ENCODE results near the gene KRT33B. TPM values are rescaled to one million over a fixed set of nuclear protein-coding genes. Genes with fewer than 3 reads are reported as not detected.
"Not testable (repeated sequence)": the region's sequence is repeated elsewhere in the genome, so short reads cannot be mapped to it uniquely, and the experiment has no call there.

The KRT33B gene
- total RNA-seq, 1 experiment from 2014 or later = not detected

- Histone ChIP-seq H3K14ac (ENCODE audit: insufficient read depth, low read length) (no peak overlapping the region), H3K23ac (ENCODE audit: insufficient read length, low read depth, low read length) (no peak overlapping the region), H3K56ac (ENCODE audit: insufficient read length, low read depth, low read length) (no peak overlapping the region), H4K5ac (ENCODE audit: insufficient read length, low read depth, low read length) (no peak overlapping the region), H3K4me2 (ENCODE audit: insufficient read depth, insufficient read length, low read length) (no peak overlapping the region), H2AK5ac (ENCODE audit: insufficient read length, low read length) (no peak overlapping the region), H3K9ac (ENCODE audit: extremely low read depth, insufficient read length, low read length) (no peak overlapping the region), H4K91ac (ENCODE audit: insufficient read length, low read depth, low read length) (no peak overlapping the region), H3K23me2 (ENCODE audit: insufficient read length, low read depth, low read length, poor library complexity, severe bottlenecking) (no peaks in the 10 kb centered on the region), H3K4ac (ENCODE audit: low read depth, low read length) (no peak overlapping the region), H3T11ph (ENCODE audit: low read length) (no peak overlapping the region), H2BK15ac (ENCODE audit: low read depth, low read length) (no peak overlapping the region), H2AFZ (ENCODE audit: low read length) (no peak overlapping the region), H3K9me3 (ENCODE audit: control insufficient read depth, low read depth, low read length) (no peaks in the 10 kb centered on the region), H2BK20ac (ENCODE audit: low read depth, low read length, poor library complexity, severe bottlenecking) (no peak overlapping the region), H3K79me1 (ENCODE audit: insufficient read depth, low read depth, low read length, poor library complexity, severe bottlenecking) (no peaks in the 10 kb centered on the region), H3K79me2 (ENCODE audit: insufficient read depth, low read length) (no peaks in the 10 kb centered on the region), H3K27ac (ENCODE audit: insufficient read length, low read depth, low read length) (no peak overlapping the region), H3K27me3 (ENCODE audit: insufficient read depth, low read length) (no peaks in the 10 kb centered on the region), H4K20me1 (ENCODE audit: control insufficient read depth, insufficient read depth, insufficient read length) (no peaks in the 10 kb centered on the region), H2BK120ac (ENCODE audit: low read depth, low read length, poor library complexity, severe bottlenecking) (no peak overlapping the region), H3K18ac (ENCODE audit: insufficient read length, low read depth, low read length) (no peak overlapping the region), H4K8ac (replicated peaks; ENCODE audit: insufficient read length, low read depth, low read length) (no peak overlapping the region), H2BK5ac (ENCODE audit: insufficient read length, low read length) (no peak overlapping the region), H3K4me1 (ENCODE audit: insufficient read depth, low read length) (peaks cover 5% of the 10 kb centered on the region; the same call in 1 of the 2 replicates), H2BK12ac (ENCODE audit: insufficient read length, low read depth, low read length) (no peak overlapping the region)
- no peak for TF ChIP-seq CTCF (conservative IDR thresholded peaks at IDR 0.05)
- Mint-ChIP-seq H3K27ac (no peak overlapping the region), H3K9me3 (peaks cover 0 to 13% of the 10 kb centered on the region in 2 experiments; a peak in 3 of 5 replicates), H3K4me1 (peaks cover 0 to 8% of the 10 kb centered on the region in 2 experiments; a peak in 2 of 4 replicates), H3K36me3 (ENCODE audit: insufficient read depth in 1 of 3, low read depth in 3 of 3) (peaks cover 0 to 4% (median 0%) of the 10 kb centered on the region in 3 experiments; a peak in 1 of 7 replicates), H3K27me3 (ENCODE audit: low read depth) (peaks cover 9% of the 10 kb centered on the region), H3K4me3 (no peak overlapping the region)
- DNase-seq = no peak
- no CpG with 5 or more reads among the region's 1 CpG for WGBS (ENCODE audit: extremely low coverage, insufficient read length, low lambda C conversion rate)
Measured at GRCh38 chr17:41382394-41382793, 12.8 kb upstream of the KRT33B start.

GRCh38 chr17:41381943-41382342 lies 12.3 kb upstream of the KRT33B start, which contains the start of gene KRT34:
Gene KRT34 (minus strand): TSS chr17:41382306. CDS start chr17:41382246, 60 bp downstream.
- whole genome bisulfite sequencing (ENCODE audit: extremely low coverage, insufficient read length, low lambda C conversion rate) = no CpG with 5 or more reads among the region's 13 CpGs
- H3K27ac Mint-ChIP-seq, DNase-seq: not testable (repeated sequence)

More at GRCh38 chr17:41381943-41382342, 12.3 kb upstream of the KRT33B start, which contains the start of gene KRT34:
- H2AFZ ChIP-seq (ENCODE audit: low read length); H3K4me2 ChIP-seq (ENCODE audit: insufficient read depth, insufficient read length, low read length); H4K5ac ChIP-seq (ENCODE audit: insufficient read length, low read depth, low read length); H4K91ac ChIP-seq (ENCODE audit: insufficient read length, low read depth, low read length); H3K18ac ChIP-seq (ENCODE audit: insufficient read length, low read depth, low read length); H3K23ac ChIP-seq (ENCODE audit: insufficient read length, low read depth, low read length); H2BK20ac ChIP-seq (ENCODE audit: low read depth, low read length, poor library complexity, severe bottlenecking); H2BK12ac ChIP-seq (ENCODE audit: insufficient read length, low read depth, low read length); H3K4ac ChIP-seq (ENCODE audit: low read depth, low read length); H3K27me3 ChIP-seq (ENCODE audit: insufficient read depth, low read length); H3K4me1 Mint-ChIP-seq; H3K4me3 Mint-ChIP-seq; H3K23me2 ChIP-seq (ENCODE audit: insufficient read length, low read depth, low read length, poor library complexity, severe bottlenecking); H2AK5ac ChIP-seq (ENCODE audit: insufficient read length, low read length); H3K27me3 Mint-ChIP-seq (ENCODE audit: low read depth); H3K79me2 ChIP-seq (ENCODE audit: insufficient read depth, low read length); H4K8ac ChIP-seq (replicated peaks; ENCODE audit: insufficient read length, low read depth, low read length); H3T11ph ChIP-seq (ENCODE audit: low read length); H2BK15ac ChIP-seq (ENCODE audit: low read depth, low read length); H2BK5ac ChIP-seq (ENCODE audit: insufficient read length, low read length); H3K79me1 ChIP-seq (ENCODE audit: insufficient read depth, low read depth, low read length, poor library complexity, severe bottlenecking); H3K9me3 ChIP-seq (ENCODE audit: control insufficient read depth, low read depth, low read length); H2BK120ac ChIP-seq (ENCODE audit: low read depth, low read length, poor library complexity, severe bottlenecking); H3K27ac ChIP-seq (ENCODE audit: insufficient read length, low read depth, low read length); H3K36me3 Mint-ChIP-seq (ENCODE audit: insufficient read depth in 1 of 3, low read depth in 3 of 3); H3K14ac ChIP-seq (ENCODE audit: insufficient read depth, low read length); H3K4me1 ChIP-seq (ENCODE audit: insufficient read depth, low read length); H4K20me1 ChIP-seq (ENCODE audit: control insufficient read depth, insufficient read depth, insufficient read length); H3K56ac ChIP-seq (ENCODE audit: insufficient read length, low read depth, low read length); H3K9ac ChIP-seq (ENCODE audit: extremely low read depth, insufficient read length, low read length): not testable (repeated sequence)
- H3K9me3 Mint-ChIP-seq = peaks cover 0 to 11% of the 10 kb centered on the region in 2 experiments; a peak in 3 of 5 replicates

Data from H9 (cell line).